OCI-LY7 (cell line): Measurements from ENCODE around the gene HSPA12A.

ENCODE experiments used
- CTCF ChIP-seq: fragments of 200-600 bp; sonication (generic); conservative IDR thresholded peaks from 2 replicates; pipeline ENCODE4 v1.5.1; 2014; ENCODE audit warnings: mild to moderate bottlenecking, antibody characterized with exemption, low read length, moderate library complexity, mixed read lengths
- EZH2phosphoT487 ChIP-seq: fragments of 200-600 bp; sonication (generic); IDR thresholded peaks from 2 replicates; pipeline ENCODE4 v1.6.1; 2018; ENCODE audit warnings: low read depth, borderline replicate concordance, mild to moderate bottlenecking, mixed run types, antibody characterized with exemption, low read length, moderate library complexity, mixed read lengths

GRCh38 chr10:116740971-116741370, 1.4 kb downstream of the HSPA12A start:
- TF ChIP-seq EZH2phosphoT487 (no peak), CTCF (no peak)
